Endothelial cell of umbilical vein (primary cell): ENCODE data around the gene MAML2.

Source experiments
- GATA2 ChIP-seq: IDR thresholded peaks from 2 replicates; pipeline ENCODE4 v1.7.0; 2011; ENCODE audit warnings: low read depth, mild to moderate bottlenecking, moderate library complexity, mixed read lengths, low read length; ENCODE audit not compliant: insufficient read length, insufficient read depth
- POLR2A ChIP-seq: IDR thresholded peaks from 2 replicates; pipeline ENCODE4 v1.6.1; 2012; ENCODE audit warnings: low read depth, mild to moderate bottlenecking, control low read depth, low read length

DNA sequence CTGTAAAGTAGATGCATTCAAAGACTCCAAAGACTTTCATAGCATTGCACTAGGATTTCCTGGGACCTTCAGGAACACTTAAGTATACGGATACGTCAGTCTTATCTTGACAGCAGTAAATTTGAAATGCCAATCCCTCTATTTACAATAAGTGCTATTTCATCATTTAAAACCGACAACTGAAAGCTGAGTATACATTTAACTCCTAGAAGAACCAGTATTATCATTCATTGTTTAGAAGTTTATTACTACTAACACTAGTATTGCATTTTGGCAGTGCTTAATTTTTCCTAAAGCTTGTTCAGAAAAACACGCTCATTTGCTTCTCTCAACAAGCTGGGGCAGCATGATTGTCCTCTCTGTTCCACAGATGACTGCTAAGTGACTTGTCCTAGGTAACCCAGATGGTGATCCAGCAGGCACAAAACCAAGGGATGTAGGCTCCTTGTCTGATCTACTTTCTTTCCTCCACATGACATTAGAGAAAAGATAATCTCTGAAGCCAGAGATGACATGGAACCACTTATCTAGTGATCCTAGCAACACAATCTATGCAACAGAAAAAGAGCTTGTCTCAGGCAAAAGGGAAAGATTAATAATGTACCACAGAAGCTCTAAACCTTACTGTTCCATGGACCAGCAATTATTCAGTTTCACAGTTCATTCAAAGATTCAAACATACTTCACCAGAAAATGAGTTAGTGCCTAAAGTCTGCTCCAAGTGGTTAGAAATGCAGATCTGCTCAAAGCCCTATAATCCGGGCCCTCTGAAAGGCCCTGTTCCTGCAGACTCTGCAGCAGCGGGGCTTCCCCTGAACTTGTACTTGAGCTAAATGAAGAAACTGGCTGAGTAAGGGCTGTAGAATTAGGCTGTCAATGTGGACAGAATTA is 5.2 kb downstream of the MAML2 start:
- TF ChIP-seq GATA2 = no peak
- TF ChIP-seq POLR2A = no peak
